ENCODE measurements around the gene ZCCHC7.
"Not testable (repeated sequence)": the region's sequence is repeated elsewhere in the genome, so short reads cannot be mapped to it uniquely, and the experiment has no call there.

The ZCCHC7 gene

DNA sequence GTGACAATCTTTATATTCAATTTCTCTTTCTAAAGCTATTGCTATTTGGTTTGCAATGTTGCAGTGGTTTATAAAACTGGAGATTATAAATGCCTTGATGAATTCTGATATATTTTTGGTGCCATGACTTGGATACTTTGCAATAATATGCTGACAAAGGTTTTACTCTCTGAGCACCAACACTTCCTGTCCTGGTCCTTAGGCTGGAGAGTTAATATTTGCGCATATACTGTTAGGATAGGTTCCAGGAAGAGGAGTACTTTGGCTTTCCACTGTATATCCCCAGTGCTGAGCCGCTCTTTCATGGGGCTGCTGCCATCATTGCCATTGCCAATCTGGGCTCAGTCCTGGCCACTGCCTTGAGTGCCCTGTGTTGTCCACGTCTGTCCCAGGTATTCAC lies 139.6 kb downstream of the ZCCHC7 start:
- no peak for DNase-seq

DNA sequence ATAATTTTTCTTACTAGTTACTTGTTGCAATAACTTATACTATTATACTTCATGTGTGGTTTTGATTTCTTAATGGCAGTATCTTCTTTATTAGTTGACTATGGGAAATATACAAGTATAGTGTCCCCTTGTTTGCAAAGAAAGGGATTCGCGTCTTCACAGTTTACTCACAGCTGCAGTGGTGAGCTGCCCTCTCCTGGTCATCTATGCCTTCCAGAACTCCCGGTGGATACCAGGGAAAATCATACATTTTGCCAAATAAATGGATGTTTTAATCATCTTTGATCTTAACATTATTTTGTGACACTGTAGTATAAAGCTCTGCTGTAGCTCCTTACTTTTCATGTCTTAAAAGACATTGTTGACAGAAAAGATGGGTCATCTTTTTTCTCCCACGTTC lies 142.0 kb downstream of the ZCCHC7 start:
- no peak for DNase-seq

DNA sequence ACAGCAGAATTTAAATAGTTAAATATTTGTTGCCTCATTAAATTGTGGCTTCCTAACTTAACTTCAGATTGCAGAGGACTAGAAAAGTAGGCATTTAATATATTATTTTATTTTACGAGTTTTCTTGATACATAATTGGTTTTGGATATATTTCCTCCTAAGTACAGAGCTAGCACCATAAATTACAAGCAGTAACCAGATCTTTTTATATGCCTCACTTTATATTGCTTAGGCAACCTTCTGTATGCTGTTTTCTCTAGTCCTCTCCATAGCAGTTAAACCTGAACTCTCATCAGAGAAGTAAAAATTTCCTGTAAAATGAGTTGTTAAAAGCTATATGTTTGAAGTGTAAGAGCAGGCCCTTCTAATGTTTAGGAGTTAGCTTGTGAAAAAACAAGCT lies 144.2 kb downstream of the ZCCHC7 start:
- DNase-seq = no peak

DNA sequence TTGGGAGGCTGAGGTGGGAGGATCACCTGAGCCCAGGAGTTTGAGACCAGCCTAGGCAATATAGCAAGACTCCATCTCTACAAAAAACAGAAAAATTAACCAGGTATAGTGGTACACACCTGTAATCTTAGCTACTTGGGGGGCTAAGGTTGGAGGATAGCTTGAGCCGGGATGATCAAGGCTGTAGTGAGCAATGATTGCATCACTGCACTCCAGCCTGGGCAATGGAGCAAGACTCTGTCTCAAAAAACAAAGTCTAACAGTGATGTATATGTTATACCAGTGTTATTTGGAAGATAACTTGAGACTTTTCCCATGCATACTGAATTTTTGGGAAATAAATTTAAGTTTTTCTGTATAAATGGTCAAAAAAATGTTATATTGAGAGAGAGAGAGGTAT lies 146.3 kb downstream of the ZCCHC7 start:
- no peak for DNase-seq

DNA sequence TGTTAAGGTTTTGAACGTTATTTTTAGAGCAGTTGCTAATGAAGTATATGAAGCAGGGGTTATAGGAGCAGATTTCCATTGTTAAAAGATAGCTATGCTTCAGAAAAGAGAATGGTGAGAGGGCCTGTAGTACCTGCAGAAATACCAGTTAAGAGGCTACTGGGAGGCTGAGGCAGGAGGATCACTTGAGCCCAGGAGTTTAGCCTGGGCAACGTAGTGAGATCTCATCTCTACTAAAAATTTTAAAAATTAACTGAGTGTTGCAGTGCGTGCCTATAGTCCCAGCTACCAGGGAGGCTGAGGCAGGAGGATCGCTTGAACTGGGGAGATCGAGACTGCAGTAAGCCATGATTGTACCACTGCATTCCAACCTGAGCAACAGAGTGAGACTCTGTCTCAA lies 148.8 kb downstream of the ZCCHC7 start:
- DNase-seq = no peak

DNA sequence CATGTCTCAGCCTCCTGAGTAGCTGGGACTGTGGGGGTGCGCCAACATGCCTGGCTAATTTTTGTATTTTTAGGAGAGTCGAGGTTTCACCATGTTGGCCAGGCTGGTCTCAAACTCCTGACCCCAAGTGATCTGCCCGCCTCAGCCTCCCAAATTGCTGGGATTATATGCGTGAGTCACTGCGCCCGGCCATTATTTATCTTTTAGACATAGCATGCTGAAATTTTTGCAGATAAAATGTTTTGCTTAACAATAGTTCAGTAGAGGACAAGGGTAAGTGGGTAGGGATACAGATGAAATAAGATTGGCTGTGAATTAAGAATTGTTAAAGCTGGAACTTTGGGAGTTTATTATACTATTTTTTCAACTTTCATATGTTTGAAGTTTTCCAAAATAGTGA lies 151.3 kb downstream of the ZCCHC7 start:
- DNase-seq = no peak

DNA sequence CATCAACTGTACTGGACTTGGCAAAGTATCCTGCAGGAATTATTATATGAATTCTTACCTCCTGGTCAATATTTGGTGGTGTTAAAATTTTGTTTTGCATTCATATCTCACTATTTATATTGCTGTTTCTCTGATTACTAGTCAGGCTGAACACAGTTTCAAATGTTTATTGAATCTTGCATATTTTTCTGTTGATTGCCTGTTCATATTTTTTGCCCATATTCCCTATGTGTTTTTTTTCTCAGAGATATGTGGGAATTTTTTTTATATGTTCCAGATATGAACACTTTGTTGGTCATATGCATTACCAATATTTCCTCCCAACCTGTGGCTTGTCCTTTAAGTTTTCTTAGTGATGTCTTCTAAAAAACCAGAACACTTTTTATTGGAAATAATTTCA lies 153.2 kb downstream of the ZCCHC7 start:
- no peak for DNase-seq

DNA sequence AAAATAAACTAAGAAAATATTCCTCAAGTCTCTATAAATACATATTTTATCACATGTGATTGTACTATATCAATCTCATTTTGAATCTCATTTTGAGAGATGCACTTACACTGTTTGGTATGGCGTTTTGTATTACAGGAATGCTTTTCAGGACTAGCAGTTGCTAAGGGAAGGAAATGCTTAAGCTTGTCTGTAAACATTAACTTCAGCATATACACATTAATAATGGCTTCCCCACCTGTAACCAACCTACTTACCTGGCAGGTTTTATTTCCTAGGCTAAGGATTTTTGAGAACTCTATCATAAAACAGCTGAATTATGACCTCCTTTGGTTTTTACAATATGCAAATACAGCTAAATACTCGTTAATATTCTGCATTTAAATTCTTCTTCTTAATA lies 161.2 kb downstream of the ZCCHC7 start:
- no peak for DNase-seq

DNA sequence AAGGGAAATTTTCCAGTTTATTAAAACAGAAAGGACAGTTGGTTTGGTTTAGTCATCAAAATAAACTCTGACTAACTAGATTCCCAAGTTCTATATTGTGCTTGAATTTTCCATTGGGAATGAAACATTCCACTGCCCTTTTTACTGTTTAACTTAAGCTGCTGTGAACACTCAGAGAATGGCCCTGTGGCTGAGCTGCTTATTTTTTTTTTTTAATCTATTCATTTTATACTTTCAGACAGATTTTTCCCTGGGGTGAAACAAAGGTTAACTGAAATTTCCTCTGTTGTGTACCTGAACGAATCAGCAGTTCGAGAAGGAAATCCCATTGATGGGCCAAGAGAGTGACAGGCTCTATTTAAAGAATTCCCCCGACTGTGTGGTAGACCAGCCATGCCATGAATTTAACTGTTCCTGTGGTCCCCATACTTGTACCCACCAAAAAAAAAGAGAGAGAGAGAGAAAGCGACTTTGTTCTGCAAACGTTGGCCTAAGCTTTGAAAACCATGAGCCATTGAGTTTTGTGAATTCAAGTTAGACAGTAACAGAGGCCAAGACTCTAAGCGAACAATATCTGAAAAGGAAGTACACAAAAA lies 163.5 kb downstream of the ZCCHC7 start:
- peak; percentile 18 for DNase-seq

DNA sequence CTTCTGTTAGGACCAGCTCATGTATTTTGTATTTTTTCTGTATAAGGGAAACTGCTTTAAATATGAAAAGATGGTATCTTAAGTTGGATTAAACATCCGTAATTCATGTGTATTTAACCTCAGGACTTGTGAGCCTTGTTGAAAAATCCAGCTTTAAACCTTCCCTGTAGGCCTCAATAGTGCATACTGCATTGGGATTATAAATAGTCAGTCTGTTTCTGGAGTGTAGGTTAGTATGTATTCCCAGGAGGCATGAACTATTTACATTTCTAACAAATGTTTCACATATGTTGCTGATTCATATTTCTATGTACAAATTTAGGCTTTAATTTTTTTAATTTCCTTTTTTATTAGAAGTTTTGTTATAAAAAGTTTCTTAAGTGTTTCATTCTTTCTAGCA lies 164.3 kb downstream of the ZCCHC7 start:
- no peak for DNase-seq

DNA sequence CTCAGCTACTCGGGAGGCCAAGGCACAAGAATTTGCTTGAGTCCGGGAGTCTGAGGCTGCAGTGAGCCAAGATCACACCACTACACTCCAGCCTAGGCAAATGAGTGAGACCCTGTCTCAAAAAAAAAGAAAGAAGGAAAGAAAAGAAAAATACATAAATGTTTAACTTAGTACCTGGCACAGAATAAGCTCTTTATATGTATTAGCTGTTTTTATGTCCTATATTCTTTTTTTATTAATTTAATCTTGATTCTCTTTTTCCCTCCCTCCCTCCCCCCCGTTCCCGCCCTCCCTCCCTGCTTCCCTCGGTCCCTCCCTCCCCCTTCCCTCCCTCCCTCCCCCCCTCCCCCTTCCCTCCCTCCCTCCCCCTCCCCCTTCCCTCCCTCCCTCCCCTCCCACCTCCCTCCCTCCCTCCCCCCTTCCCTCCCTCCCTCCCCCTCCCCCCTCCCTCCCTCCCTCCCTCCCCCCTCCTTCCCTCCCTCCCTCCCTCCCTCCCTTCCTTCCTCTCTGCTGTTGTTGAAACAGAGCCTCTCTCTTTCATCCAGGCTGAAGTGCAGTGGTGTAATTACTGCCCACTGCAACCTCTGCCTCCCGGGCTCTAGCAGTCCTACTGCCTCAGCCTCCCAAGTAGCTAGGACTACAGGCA lies 166.3 kb downstream of the ZCCHC7 start:
- no peak for DNase-seq

DNA sequence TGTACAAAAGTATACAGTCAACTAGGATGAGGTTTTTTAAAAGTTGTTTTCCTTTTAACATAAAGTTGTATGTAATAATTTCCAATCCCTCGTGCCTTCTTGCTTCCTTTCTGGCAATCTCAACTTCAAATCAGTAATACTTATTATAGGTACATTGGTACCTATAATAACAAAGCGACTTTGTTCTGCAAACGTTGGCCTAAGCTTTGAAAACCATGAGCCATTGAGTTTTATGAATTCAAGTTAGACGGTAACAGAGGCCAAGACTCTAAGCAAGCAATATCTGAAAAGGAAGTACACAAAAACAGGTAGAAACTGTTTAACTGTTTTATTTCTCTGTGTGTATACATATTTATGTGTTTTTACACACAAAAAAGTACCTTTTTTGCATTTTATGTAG lies 166.9 kb downstream of the ZCCHC7 start:
- no peak for DNase-seq

DNA sequence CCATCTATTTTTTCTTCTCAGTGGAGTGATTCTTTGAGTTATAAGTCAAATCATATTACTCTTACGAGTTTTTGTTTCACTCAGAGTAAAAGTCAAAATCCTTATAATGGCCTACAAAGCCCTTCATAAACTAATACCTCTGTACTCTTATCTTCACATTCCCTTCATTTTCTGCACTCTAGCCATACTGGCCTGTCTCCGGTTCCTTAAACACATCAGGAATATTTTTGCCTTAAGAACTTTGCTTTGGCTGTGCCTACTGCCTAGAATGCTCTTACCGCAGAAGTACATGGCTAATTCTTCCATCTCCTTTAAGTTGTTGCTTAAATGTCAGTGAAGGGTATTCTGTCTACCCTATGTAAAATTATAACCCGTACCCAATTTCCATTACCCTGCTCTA lies 169.3 kb downstream of the ZCCHC7 start:
- no peak for DNase-seq

DNA sequence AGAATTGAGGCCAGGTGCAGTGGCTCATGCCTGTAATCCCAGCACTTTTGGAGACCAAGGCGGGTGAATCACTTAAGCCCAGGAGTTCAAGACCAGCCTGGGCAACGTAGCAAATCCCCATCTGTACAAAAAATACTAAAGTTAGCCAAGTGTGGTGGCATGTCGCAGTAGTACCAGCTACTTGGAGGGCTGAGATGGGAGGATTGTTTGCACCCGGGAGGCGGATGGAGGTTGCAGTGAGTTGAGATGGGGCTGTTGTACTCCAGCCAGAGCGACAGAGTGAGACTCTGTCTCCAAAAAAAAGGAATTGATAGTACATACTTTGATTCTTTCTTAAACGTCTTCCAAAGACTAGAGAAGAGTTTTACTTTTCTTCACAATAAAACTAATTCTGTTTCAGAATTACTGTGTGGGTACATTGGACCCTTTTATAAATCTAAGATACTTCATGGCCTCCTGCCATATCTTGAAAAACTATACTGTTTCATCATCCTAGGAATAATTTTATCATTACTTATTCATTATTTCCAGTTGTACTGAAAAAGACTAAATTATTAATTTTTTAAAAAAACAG lies 170.1 kb downstream of the ZCCHC7 start:
- no peak for DNase-seq

DNA sequence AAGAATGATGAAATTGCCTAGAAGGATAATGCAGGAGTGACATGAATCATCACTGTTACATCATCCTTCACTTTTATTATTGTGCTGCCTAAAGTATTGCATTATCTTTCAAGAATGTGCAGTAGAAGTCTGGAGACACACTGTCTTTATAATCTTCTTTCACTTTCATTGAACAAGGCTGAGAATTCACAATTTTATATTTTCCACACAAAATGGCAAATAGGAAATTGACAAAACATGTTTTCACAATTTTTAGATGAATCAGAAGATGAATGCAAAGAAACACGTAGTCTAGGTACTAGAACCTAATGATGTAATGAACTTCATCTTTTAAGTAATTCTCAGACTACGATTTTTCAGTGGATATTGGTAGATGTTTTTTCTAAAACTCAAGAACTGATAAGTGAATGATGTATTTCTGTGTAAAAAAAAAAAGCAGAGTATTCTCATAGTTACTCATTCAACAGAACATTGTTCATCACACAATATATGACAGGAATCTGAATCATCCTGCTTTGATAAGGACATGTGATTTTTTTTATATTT lies 170.6 kb downstream of the ZCCHC7 start:
- DNase-seq = no peak

DNA sequence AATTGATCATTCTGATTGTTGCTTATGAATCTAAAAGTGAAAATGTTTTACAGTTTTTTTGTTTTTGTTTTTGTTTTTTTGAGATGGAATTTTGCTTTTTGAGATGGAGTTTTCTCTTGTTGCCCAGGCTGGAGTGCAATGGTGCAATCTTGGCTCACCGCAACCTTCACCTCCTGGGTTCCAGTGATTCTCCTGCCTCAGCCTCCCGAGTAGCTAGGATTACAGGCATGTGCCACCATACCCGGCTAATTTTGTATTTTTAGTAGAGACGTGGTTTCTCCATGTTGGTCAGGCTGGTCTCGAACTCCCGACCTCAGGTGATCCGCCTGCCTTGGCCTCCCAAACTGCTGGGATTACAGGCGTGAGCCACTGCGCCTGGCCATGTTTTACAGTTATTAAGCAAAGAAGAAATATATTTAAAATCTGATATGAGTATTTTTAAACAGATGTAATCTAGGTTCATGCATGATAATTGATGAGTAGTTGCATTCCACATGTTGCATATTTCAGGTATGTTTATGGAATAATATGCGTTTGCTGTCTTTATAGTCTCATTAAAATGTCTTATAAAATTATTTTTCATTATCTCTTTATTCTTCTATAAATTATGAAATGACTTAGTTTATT lies 171.4 kb downstream of the ZCCHC7 start:
- DNase-seq = not testable (repeated sequence)

DNA sequence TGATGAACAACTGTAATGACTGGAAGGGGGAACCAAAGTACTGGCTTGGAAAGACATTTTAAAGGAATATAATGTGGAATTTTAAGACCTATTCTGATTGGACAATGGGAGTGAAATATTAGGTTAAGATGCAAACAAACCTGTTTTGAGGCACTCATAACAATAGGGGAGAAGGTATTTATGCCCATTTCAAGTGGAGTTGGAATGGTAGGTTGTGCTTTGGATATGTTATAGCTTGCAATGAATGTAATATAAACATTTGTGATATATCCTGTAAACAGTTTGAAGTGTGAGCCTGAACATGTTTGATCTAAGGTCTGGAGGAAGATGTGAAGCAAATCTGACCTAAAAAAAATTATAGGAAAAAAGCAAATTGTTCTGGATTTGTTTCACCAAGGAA lies 172.5 kb downstream of the ZCCHC7 start:
- DNase-seq = no peak

DNA sequence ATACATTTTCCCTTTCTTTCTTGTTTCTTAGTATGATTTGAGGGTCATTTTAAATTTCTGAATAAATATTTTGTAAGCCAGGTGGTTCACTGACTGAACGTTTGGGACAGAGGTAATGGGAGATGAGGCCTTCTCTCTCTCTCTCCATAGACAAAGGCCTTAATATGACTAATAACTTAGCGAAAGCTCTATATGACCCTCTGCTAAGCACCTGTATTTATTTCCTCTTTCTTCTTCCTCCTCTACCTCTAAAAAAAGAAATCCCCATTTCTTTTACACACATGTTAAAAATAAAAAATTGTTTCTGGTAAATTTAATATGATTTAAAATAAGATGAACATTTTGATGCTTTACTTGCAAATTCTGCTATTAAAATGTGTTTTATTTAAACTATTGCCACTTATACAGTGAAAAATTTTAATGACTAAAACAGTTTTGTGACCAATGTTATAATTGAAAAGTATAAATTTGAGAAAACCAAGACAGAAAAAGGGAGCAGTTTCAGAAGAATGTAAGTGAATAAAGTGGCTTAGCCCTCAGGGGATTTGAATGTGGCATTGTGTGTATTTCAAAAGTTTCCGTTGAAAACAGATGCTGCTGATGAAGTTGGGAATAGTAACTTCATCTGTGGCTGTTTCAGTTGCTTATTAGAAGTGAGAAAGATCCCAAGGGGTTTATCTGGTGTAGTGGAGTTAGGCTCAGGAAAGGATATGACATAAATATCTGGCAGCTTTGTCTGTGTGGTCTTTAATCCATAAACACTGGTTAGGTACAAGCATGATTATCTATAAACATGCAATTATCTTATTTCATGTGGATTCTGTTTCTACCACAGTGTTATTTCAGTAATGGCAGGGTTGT lies 173.5 kb downstream of the ZCCHC7 start:
- DNase-seq = no peak

DNA sequence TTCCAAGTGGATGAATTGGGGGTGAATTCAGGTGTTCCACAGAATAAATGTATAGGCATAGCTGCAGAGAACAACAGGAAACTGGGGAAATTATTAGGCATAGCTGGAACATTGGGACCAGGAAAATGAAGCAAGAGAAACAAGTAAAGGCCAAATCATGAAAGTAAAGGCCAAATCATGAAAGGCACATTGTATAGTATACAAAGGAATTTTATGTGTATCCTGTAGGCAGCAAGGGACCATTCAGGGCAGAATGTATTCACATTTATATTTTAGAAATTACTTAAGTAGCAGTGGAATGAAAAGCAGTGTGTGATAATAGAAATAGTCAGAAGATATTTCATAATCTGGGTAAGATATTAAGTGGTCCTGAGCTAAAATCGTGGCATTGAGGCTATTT lies 174.8 kb downstream of the ZCCHC7 start:
- DNase-seq = no peak

DNA sequence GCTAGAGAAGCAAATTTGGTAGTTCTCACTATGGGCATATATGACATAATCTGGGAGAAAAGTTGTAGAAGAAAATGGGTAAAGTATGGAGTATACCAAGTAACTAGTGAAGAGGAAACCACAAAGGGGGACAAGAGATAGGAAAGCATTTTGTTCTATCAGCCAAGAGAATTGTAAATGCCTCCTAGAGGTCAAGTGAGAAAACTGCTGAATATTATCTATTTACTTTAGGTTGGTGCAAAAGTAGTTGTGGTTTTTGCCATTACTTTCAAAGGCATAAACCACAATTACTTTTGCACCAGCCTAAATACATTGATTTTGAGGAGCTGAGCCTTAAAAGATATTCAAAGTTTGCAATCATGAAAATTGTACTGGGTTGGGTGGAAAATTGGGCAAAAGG lies 175.4 kb downstream of the ZCCHC7 start:
- DNase-seq = no peak

DNA sequence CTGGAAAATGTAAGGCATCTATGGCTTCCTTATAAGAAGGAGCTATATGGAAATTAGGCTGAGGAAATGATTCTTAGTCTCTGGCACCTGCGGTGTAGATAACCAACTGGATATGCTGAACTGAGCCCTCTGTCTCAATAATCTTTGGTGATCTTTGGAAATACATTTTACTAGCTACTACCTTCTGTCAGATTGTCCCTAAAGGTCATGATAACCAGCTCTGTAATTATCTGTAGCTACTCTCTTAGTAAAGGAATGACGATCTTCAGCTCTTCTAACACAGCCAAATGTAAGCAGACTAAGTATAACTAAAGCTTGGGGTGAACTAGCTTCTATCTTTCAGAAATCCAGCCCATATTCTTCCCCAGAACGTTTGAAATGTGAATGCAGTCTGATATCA lies 177.2 kb downstream of the ZCCHC7 start:
- DNase-seq = no peak

DNA sequence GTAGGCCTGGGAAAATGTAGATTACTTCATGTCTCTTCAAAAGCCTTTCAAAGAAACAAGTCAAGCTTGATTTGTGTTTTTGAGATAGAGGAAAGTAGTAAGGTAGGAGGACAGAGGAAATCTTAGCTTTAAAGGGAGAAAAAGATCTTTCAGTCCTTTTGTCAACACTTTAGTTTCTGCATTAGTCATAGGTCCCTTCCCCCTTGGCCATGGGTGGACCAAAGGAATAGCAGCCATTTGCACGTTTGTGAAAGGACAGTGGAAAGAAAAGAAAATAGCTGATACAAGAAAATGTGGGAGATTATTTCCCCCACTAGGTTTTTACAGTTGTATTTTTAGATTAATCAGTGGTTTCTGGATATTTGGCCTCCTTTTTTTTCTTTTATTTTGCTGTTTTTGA lies 180.2 kb downstream of the ZCCHC7 start:
- DNase-seq = no peak

All from GDM1 (cell line).